Bronchial epithelial cell (primary cell): ENCODE results near the gene PRR36. TPM values are rescaled to one million over a fixed set of nuclear protein-coding genes. Genes with fewer than 3 reads are reported as not detected.

Source experiments
- DNase-seq: peaks from one replicate; pipeline ENCODE4 v3.0.0-alpha.2; 2010; ENCODE audit warnings: low read depth
- FAIRE-seq: peaks from 2 replicates; lab custom pipeline; 2011; peaks lifted over from hg19 to GRCh38; lab: Jason Lieb, UNC
- H3K27me3 ChIP-seq: 2 replicates; pipeline ENCODE4 v1.5.1; 2011; ENCODE audit warnings: low read length; ENCODE audit not compliant: control insufficient read depth, insufficient read depth
- H3K36me3 ChIP-seq: 2 replicates; pipeline ENCODE4 v1.5.1; 2011; ENCODE audit warnings: low read length; ENCODE audit not compliant: control insufficient read depth, insufficient read depth
- H3K4me3 ChIP-seq: 2 replicates; pipeline ENCODE4 v1.5.1; 2011; ENCODE audit warnings: mild to moderate bottlenecking, low read depth, low read length, control low read depth
- total RNA-seq: library from RNA; depleted of rRNA; stranded (reverse); fragments of >200 nt; gene quantifications from 2 replicates; pipeline ENCODE4 v1.2.1, GENCODE V29; 2014
- TF ChIP-seq, protein P1 (sequence below): IDR thresholded peaks from 2 replicates; pipeline ENCODE4 v1.5.1; 2011; ENCODE audit warnings: mild to moderate bottlenecking, moderate library complexity, low read length, control low read depth, inconsistent platforms; ENCODE audit not compliant: insufficient read depth, severe bottlenecking

Gene PRR36
- total RNA-seq, 1 donor from 2014 or later = not detected

- H3K27me3 ChIP-seq = no peaks in the 10 kb centered on the region
- no peaks in the 10 kb centered on the region for H3K36me3 ChIP-seq
- DNase-seq = no peak
- no peak for FAIRE-seq
- peak overlapping the region; percentile 71 for H3K4me3 ChIP-seq
- TF ChIP-seq, protein P1, sequence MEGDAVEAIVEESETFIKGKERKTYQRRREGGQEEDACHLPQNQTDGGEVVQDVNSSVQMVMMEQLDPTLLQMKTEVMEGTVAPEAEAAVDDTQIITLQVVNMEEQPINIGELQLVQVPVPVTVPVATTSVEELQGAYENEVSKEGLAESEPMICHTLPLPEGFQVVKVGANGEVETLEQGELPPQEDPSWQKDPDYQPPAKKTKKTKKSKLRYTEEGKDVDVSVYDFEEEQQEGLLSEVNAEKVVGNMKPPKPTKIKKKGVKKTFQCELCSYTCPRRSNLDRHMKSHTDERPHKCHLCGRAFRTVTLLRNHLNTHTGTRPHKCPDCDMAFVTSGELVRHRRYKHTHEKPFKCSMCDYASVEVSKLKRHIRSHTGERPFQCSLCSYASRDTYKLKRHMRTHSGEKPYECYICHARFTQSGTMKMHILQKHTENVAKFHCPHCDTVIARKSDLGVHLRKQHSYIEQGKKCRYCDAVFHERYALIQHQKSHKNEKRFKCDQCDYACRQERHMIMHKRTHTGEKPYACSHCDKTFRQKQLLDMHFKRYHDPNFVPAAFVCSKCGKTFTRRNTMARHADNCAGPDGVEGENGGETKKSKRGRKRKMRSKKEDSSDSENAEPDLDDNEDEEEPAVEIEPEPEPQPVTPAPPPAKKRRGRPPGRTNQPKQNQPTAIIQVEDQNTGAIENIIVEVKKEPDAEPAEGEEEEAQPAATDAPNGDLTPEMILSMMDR = no peak
Measured at GRCh38 chr19:7830272-7830771, 43.9 kb downstream of the PRR36 start.

- TF ChIP-seq, protein P1 = no peak
- Histone ChIP-seq H3K36me3 (no peaks in the 10 kb centered on the region), H3K4me3 (peak within 1 kb of the TSS; percentile 71), H3K27me3 (no peaks in the 10 kb centered on the region)
- peak; percentile 96 for FAIRE-seq
- DNase-seq = peak; percentile 100
Measured at GRCh38 chr19:7829561-7830271, 44.5 kb downstream of the PRR36 start, which contains the start of gene EVI5L. Gene EVI5L, plus strand, starts transcription at chr19:7830218. Its CDS starts 16,325 bp downstream, at chr19:7846543.

- no peaks in the 10 kb centered on the region for H3K27me3 ChIP-seq
- TF ChIP-seq, protein P1 = no peak
- DNase-seq (no peak), FAIRE-seq (no peak)
- H3K4me3 ChIP-seq = peak overlapping the region; percentile 30
- H3K36me3 ChIP-seq = no peaks in the 10 kb centered on the region
Measured at GRCh38 chr19:7829166-7829520, 45.0 kb downstream of the PRR36 start.

- no peak overlapping the region for H3K4me3 ChIP-seq
- H3K27me3 ChIP-seq = no peaks in the 10 kb centered on the region
- FAIRE-seq = no peak
- TF ChIP-seq, protein P1 = no peak
- H3K36me3 ChIP-seq = no peaks in the 10 kb centered on the region
- no peak for DNase-seq
Measured at GRCh38 chr19:7823686-7824301, 50.4 kb downstream of the PRR36 start.

- TF ChIP-seq, protein P1 = no peak
- no peak for DNase-seq
- FAIRE-seq = no peak
Measured at GRCh38 chr19:7822910-7823515, 51.2 kb downstream of the PRR36 start.

More at GRCh38 chr19:7822910-7823515, 51.2 kb downstream of the PRR36 start:
- H3K4me3 ChIP-seq = no peak overlapping the region
- no peaks in the 10 kb centered on the region for H3K27me3 ChIP-seq
- H3K36me3 ChIP-seq = no peaks in the 10 kb centered on the region
